ENCODE measurements around the gene HOXB4. TPM values are rescaled to one million over a fixed set of nuclear protein-coding genes. Genes with fewer than 3 reads are reported as not detected.

Gene HOXB4
- total RNA-seq, 1 donor from 2014 or later = not detected

- DNase-seq (ENCODE audit: low read depth) (no peak), FAIRE-seq (no peak)
- H3K36me3 ChIP-seq (ENCODE audit: control insufficient read depth, insufficient read depth, low read length) = no peaks in the 10 kb centered on the region
- H3K27me3 ChIP-seq (ENCODE audit: control insufficient read depth, insufficient read depth, low read length) = peaks cover 84% of the 10 kb centered on the region
- H3K4me3 ChIP-seq (ENCODE audit: low read depth, low read length) = no peak overlapping the region
- no peak for TF ChIP-seq CTCF (IDR thresholded peaks at IDR 0.05; ENCODE audit: insufficient read depth, low read length, severe bottlenecking)
These were observed 13.9 kb upstream of the HOXB4 start for GRCh38 chr17:48592057-48592514.

- H3K27me3 ChIP-seq (ENCODE audit: control insufficient read depth, insufficient read depth, low read length) = peaks cover 84% of the 10 kb centered on the region
- no peak for DNase-seq (ENCODE audit: low read depth)
- no peak overlapping the region for H3K4me3 ChIP-seq (ENCODE audit: low read depth, low read length)
- no peak for TF ChIP-seq CTCF (IDR thresholded peaks at IDR 0.05; ENCODE audit: insufficient read depth, low read length, severe bottlenecking)
- H3K36me3 ChIP-seq (ENCODE audit: control insufficient read depth, insufficient read depth, low read length) = no peaks in the 10 kb centered on the region
- no peak for FAIRE-seq
These were observed 13.3 kb upstream of the HOXB4 start for GRCh38 chr17:48591255-48592056.

- Histone ChIP-seq H3K4me3 (ENCODE audit: low read depth, low read length) (no peak overlapping the region), H3K36me3 (ENCODE audit: control insufficient read depth, insufficient read depth, low read length) (no peaks in the 10 kb centered on the region), H3K27me3 (ENCODE audit: control insufficient read depth, insufficient read depth, low read length) (peaks cover 84% of the 10 kb centered on the region)
- no peak for DNase-seq (ENCODE audit: low read depth)
- no peak for FAIRE-seq
- TF ChIP-seq CTCF (IDR thresholded peaks at IDR 0.05; ENCODE audit: insufficient read depth, low read length, severe bottlenecking) = no peak
These were observed 12.5 kb upstream of the HOXB4 start for GRCh38 chr17:48590607-48591161.

GRCh38 chr17:48589831-48590606, 11.9 kb upstream of the HOXB4 start, which contains the start of gene HOXB3:
Gene HOXB3 (minus strand): TSS chr17:48590241. CDS start chr17:48552474, 37,767 bp downstream.
- DNase-seq (ENCODE audit: low read depth) (no peak), FAIRE-seq (no peak)
- no peak for TF ChIP-seq CTCF (IDR thresholded peaks at IDR 0.05; ENCODE audit: insufficient read depth, low read length, severe bottlenecking)
- Histone ChIP-seq H3K36me3 (ENCODE audit: control insufficient read depth, insufficient read depth, low read length) (no peaks in the 10 kb centered on the region), H3K27me3 (ENCODE audit: control insufficient read depth, insufficient read depth, low read length) (peaks cover 82% of the 10 kb centered on the region), H3K4me3 (ENCODE audit: low read depth, low read length) (no peak within 1 kb of the TSS)

GRCh38 chr17:48589060-48589830, 11.1 kb upstream of the HOXB4 start:
- Histone ChIP-seq H3K27me3 (ENCODE audit: control insufficient read depth, insufficient read depth, low read length) (peaks cover 79% of the 10 kb centered on the region), H3K4me3 (ENCODE audit: low read depth, low read length) (no peak overlapping the region), H3K36me3 (ENCODE audit: control insufficient read depth, insufficient read depth, low read length) (no peaks in the 10 kb centered on the region)
- DNase-seq (ENCODE audit: low read depth) = no peak
- no peak for FAIRE-seq
- TF ChIP-seq CTCF (IDR thresholded peaks at IDR 0.05; ENCODE audit: insufficient read depth, low read length, severe bottlenecking) = no peak
